HEK293 (cell line): Measurements from ENCODE around the gene ZRANB1.

ENCODE experiments used
- ZBTB7A ChIP-seq: fragments of 450-650 bp; formaldehyde crosslinking; IDR thresholded peaks from 2 replicates; pipeline ENCODE4 v1.5.1; 2016; ENCODE audit warnings: low read depth, missing biosample characterization, missing genetic modification characterization
- ZNF114 ChIP-seq: fragments of 450-650 bp; formaldehyde crosslinking; IDR thresholded peaks from 2 replicates; pipeline ENCODE4 v1.5.0; 2017; ENCODE audit warnings: missing biosample characterization, missing genetic modification characterization
- ZNF530 ChIP-seq: fragments of 450-650 bp; formaldehyde crosslinking; IDR thresholded peaks from 2 replicates; pipeline ENCODE4 v1.5.1; 2016; ENCODE audit warnings: low read depth, missing biosample characterization, missing genetic modification characterization
- ZNF600 ChIP-seq: fragments of 450-650 bp; formaldehyde crosslinking; IDR thresholded peaks from 2 replicates; pipeline ENCODE4 v1.5.1; 2016; ENCODE audit warnings: missing biosample characterization, missing genetic modification characterization
- TF ChIP-seq, protein P1 (sequence below): fragments of 450-650 bp; formaldehyde crosslinking; IDR thresholded peaks from 2 replicates; pipeline ENCODE4 v1.5.1; 2016; ENCODE audit warnings: missing biosample characterization, missing genetic modification characterization
- TF ChIP-seq, protein P2 (sequence below): fragments of 450-650 bp; formaldehyde crosslinking; IDR thresholded peaks from 2 replicates; pipeline ENCODE4 v1.5.1; 2016; ENCODE audit warnings: missing biosample characterization, missing genetic modification characterization
- TF ChIP-seq, protein P3 (sequence below): fragments of 450-650 bp; IDR thresholded peaks from 2 replicates; pipeline ENCODE4 v1.5.1; 2018; ENCODE audit warnings: missing biosample characterization, mild to moderate bottlenecking, missing genetic modification characterization

DNA sequence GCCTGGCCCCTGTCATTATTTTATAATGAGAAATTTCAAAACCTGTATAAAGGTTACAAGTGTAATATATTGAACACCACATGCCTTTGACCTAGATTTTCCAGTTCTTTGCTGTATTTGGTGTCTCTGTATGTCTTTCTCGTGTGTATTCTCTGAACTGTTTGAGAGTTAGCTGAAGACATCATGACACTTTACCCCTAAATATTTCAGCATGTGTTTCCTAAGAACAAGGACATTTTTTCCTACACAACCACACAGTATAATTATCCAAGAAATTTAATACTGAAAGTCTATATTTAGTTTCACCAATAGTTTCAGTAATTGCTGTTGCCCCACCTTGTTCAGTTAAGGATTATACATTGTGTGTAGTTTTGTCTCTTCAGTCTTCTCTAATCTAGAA is 14.8 kb downstream of the ZRANB1 start:
- no peak for TF ChIP-seq ZBTB7A (tag by site-specific recombination)
- TF ChIP-seq, protein P1, sequence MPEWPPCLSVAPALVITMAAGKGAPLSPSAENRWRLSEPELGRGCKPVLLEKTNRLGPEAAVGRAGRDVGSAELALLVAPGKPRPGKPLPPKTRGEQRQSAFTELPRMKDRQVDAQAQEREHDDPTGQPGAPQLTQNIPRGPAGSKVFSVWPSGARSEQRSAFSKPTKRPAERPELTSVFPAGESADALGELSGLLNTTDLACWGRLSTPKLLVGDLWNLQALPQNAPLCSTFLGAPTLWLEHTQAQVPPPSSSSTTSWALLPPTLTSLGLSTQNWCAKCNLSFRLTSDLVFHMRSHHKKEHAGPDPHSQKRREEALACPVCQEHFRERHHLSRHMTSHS (tag by site-specific recombination) = no peak
- TF ChIP-seq ZNF530 (tag by site-specific recombination) = no peak
- TF ChIP-seq, protein P2, sequence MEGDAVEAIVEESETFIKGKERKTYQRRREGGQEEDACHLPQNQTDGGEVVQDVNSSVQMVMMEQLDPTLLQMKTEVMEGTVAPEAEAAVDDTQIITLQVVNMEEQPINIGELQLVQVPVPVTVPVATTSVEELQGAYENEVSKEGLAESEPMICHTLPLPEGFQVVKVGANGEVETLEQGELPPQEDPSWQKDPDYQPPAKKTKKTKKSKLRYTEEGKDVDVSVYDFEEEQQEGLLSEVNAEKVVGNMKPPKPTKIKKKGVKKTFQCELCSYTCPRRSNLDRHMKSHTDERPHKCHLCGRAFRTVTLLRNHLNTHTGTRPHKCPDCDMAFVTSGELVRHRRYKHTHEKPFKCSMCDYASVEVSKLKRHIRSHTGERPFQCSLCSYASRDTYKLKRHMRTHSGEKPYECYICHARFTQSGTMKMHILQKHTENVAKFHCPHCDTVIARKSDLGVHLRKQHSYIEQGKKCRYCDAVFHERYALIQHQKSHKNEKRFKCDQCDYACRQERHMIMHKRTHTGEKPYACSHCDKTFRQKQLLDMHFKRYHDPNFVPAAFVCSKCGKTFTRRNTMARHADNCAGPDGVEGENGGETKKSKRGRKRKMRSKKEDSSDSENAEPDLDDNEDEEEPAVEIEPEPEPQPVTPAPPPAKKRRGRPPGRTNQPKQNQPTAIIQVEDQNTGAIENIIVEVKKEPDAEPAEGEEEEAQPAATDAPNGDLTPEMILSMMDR (tag by site-specific recombination) = no peak
- no peak for TF ChIP-seq ZNF114
- TF ChIP-seq, protein P3, sequence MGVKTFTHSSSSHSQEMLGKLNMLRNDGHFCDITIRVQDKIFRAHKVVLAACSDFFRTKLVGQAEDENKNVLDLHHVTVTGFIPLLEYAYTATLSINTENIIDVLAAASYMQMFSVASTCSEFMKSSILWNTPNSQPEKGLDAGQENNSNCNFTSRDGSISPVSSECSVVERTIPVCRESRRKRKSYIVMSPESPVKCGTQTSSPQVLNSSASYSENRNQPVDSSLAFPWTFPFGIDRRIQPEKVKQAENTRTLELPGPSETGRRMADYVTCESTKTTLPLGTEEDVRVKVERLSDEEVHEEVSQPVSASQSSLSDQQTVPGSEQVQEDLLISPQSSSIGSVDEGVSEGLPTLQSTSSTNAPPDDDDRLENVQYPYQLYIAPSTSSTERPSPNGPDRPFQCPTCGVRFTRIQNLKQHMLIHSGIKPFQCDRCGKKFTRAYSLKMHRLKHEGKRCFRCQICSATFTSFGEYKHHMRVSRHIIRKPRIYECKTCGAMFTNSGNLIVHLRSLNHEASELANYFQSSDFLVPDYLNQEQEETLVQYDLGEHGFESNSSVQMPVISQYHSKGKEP (tag by site-specific recombination) = no peak
- TF ChIP-seq ZNF600 (tag by site-specific recombination) = no peak
